Stimulated activated CD4-positive, alpha-beta T cell treated with anti-CD3 and anti-CD28 coated beads, Interleukin-1b, Interleukin-23, amount 100 ng/mL, for 24 hours (primary cell): ENCODE measurements around the gene DCLRE1C.
A peak's percentile ranks its signal among the peaks of the same experiment; 100 is the strongest.
"Not testable (repeated sequence)": the region's sequence is repeated elsewhere in the genome, so short reads cannot be mapped to it uniquely, and the experiment has no call there.

Experiments used
- DNase-seq, 4 experiments: peaks; one replicate each; pipeline ENCODE4 v3.0.0-alpha.2; 2020; ENCODE audit warnings: low read depth in 4 of 4, low spot score in 1 of 4

DCLRE1C gene

GRCh38 chr10:14884082-14884481 is 69.8 kb downstream of the DCLRE1C start:
- no peak for DNase-seq

GRCh38 chr10:14880229-14880628 is 73.7 kb downstream of the DCLRE1C start:
- no peak for DNase-seq

GRCh38 chr10:14879928-14880193 is 74.0 kb downstream of the DCLRE1C start:
- no peak for DNase-seq

GRCh38 chr10:14879124-14879927 is 74.6 kb downstream of the DCLRE1C start:
- peak in 3 of 4 experiments; percentile 7 to 26 (median 15) for DNase-seq

GRCh38 chr10:14878266-14879123 is 75.4 kb downstream of the DCLRE1C start, which contains the start of gene SUV39H2:
TSS of gene SUV39H2 (plus strand) at chr10:14878866. CDS start at chr10:14878889, 23 bp downstream.
- peak; percentile 74 to 91 (median 87) for DNase-seq

- DNase-seq, result no peak
These were observed 77.1 kb downstream of the DCLRE1C start for GRCh38 chr10:14876764-14877163.

GRCh38 chr10:14875941-14876340 is 78.0 kb downstream of the DCLRE1C start:
- no peak for DNase-seq

GRCh38 chr10:14873090-14873760 is 80.7 kb downstream of the DCLRE1C start:
- no peak for DNase-seq

- DNase-seq, result not testable (repeated sequence)
These were observed 89.0 kb downstream of the DCLRE1C start for GRCh38 chr10:14864871-14865270.

GRCh38 chr10:14864466-14864865 is 89.4 kb downstream of the DCLRE1C start:
- not testable (repeated sequence) for DNase-seq

- DNase-seq, result no peak
These were observed 93.1 kb downstream of the DCLRE1C start for GRCh38 chr10:14860791-14861190.

GRCh38 chr10:14859775-14860174 is 94.1 kb downstream of the DCLRE1C start:
- DNase-seq, result no peak

GRCh38 chr10:14859043-14859442 is 94.9 kb downstream of the DCLRE1C start:
- DNase-seq, result no peak

GRCh38 chr10:14858338-14858960 is 95.4 kb downstream of the DCLRE1C start:
- no peak for DNase-seq

- DNase-seq, result no peak
These were observed 98.4 kb downstream of the DCLRE1C start for GRCh38 chr10:14855453-14855852.

GRCh38 chr10:14852236-14852635 is 101.7 kb downstream of the DCLRE1C start:
- DNase-seq, result no peak
